ENCODE results near the gene STH.
"Not testable (repeated sequence)": the region's sequence is repeated elsewhere in the genome, so short reads cannot be mapped to it uniquely, and the experiment has no call there.

STH gene

GRCh38 chr17:46007461-46007965, 8.5 kb downstream of the STH start:
- no peak for DNase-seq (ENCODE audit: low spot score)

DNA sequence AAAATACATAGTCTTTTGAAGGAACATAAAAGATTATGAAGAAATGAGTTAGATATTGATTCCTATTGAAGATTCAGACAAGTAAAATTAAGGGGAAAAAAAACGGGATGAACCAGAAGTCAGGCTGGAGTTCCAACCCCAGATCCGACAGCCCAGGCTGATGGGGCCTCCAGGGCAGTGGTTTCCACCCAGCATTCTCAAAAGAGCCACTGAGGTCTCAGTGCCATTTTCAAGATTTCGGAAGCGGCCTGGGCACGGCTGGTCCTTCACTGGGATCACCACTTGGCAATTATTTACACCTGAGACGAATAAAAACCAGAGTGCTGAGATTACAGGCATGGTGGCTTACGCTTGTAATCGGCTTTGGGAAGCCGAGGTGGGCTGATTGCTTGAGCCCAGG, 9.5 kb downstream of the STH start:
- no peak for DNase-seq (ENCODE audit: low spot score)

GRCh38 chr17:46009681-46010596, 10.9 kb downstream of the STH start:
- no peak for DNase-seq (ENCODE audit: low spot score)

DNA sequence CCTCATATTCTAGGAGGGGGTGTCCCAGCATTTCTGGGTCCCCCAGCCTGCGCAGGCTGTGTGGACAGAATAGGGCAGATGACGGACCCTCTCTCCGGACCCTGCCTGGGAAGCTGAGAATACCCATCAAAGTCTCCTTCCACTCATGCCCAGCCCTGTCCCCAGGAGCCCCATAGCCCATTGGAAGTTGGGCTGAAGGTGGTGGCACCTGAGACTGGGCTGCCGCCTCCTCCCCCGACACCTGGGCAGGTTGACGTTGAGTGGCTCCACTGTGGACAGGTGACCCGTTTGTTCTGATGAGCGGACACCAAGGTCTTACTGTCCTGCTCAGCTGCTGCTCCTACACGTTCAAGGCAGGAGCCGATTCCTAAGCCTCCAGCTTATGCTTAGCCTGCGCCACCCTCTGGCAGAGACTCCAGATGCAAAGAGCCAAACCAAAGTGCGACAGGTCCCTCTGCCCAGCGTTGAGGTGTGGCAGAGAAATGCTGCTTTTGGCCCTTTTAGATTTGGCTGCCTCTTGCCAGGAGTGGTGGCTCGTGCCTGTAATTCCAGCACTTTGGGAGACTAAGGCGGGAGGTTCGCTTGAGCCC, 11.6 kb downstream of the STH start:
- DNase-seq (ENCODE audit: low spot score), result no peak

- DNase-seq (ENCODE audit: low spot score), result no peak
Observed at GRCh38 chr17:46011711-46012505, 12.9 kb downstream of the STH start.

DNA sequence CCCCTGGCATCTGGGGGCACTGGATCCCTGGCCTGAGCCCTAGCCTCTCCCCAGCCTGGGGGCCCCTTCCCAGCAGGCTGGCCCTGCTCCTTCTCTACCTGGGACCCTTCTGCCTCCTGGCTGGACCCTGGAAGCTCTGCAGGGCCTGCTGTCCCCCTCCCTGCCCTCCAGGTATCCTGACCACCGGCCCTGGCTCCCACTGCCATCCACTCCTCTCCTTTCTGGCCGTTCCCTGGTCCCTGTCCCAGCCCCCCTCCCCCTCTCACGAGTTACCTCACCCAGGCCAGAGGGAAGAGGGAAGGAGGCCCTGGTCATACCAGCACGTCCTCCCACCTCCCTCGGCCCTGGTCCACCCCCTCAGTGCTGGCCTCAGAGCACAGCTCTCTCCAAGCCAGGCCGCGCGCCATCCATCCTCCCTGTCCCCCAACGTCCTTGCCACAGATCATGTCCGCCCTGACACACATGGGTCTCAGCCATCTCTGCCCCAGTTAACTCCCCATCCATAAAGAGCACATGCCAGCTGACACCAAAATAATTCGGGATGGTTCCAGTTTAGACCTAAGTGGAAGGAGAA, 13.5 kb downstream of the STH start:
- DNase-seq (ENCODE audit: low spot score), result no peak

- DNase-seq (ENCODE audit: low spot score), result no peak
Observed at GRCh38 chr17:46013127-46013501, 14.1 kb downstream of the STH start.

GRCh38 chr17:46013502-46014165, 14.6 kb downstream of the STH start:
- DNase-seq (ENCODE audit: low spot score), result no peak

- DNase-seq (ENCODE audit: low spot score), result not testable (repeated sequence)
Observed at GRCh38 chr17:46019408-46019925, 20.4 kb downstream of the STH start.

DNA sequence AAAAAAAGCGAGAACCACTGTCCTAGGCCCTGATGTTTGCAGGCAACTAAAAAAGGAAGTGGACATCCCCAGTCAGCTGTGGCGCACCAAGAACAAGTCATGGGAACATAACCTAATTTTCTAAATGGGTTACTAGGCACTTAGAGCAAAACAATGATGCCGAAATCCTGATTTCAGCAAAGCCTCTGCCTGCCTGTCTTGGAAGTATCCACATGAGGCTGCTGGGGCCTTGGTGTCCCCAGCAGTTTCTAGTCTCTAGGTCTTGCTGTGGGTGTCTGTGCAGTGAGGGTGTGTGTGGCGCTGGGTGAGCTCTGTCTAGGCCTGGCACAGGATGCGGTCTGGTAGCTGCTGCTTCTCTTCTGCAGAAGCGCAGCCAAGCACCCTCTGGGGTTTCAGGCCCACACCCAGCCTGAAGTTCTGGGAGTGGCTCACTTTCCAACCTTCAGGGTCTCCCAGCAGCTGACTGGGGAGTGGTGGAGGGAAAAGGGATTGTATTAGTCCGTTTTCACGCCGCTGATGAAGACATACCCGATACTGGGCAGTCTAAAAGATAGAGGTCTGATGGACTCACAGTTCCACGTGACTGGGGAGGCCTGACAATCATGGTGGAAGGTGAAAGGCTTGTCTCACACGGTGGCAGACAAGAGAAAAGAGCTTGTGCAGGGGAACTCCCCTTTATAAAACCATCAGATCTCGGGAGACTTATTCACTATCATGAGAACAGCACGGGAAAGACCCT, 21.1 kb downstream of the STH start:
- DNase-seq (ENCODE audit: low spot score), result peak; percentile 42

DNA sequence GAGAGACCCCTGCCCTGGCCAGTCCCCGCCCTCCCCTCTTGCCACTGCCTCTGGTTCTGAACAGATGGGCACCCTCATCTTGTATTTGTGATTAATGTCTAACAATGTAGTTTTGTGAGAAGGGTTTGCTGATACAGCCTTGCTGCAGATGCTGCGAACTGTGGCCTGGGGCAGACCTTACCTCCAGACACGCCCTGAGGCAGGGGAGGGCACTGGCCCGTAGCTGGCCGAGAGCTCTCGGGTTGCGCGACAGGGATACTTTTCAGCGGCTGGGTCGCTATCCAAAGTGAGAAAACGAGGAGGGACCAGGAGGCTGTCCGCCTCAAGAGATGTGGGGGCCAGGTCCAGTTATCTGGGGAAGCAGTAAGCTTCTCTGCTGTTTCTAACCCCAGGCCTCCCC, 21.9 kb downstream of the STH start:
- DNase-seq (ENCODE audit: low spot score), result no peak

DNA sequence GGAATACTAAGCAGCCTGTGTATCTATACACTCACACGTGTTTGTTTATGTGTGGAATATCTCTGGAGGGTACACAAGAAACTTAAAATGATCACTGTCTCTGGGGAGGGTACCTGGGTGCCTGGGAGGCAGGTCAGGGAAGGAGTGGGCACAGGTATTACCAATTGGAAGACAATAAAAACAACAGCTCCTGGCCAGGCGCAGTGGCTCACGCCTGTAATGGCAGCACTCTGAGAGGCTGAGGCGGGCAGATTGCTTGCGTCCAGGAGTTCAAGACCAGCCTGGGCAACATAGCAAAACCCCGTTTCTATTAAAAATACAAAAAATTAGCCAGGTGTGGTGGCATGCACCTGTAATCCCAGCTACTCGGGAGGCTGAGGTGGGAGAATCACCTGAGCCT, 24.3 kb downstream of the STH start:
- DNase-seq (ENCODE audit: low spot score), result not testable (repeated sequence)

GRCh38 chr17:46023783-46024388, 24.8 kb downstream of the STH start:
- no peak for DNase-seq (ENCODE audit: low spot score)

DNA sequence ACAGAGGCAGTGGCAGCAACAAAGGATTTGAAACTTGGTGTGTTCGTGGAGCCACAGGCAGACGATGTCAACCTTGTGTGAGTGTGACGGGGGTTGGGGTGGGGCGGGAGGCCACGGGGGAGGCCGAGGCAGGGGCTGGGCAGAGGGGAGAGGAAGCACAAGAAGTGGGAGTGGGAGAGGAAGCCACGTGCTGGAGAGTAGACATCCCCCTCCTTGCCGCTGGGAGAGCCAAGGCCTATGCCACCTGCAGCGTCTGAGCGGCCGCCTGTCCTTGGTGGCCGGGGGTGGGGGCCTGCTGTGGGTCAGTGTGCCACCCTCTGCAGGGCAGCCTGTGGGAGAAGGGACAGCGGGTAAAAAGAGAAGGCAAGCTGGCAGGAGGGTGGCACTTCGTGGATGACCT, 25.5 kb downstream of the STH start:
- no peak for DNase-seq (ENCODE audit: low spot score)

- no peak for DNase-seq (ENCODE audit: low spot score)
Observed at GRCh38 chr17:46025060-46025459, 26.0 kb downstream of the STH start.

DNA sequence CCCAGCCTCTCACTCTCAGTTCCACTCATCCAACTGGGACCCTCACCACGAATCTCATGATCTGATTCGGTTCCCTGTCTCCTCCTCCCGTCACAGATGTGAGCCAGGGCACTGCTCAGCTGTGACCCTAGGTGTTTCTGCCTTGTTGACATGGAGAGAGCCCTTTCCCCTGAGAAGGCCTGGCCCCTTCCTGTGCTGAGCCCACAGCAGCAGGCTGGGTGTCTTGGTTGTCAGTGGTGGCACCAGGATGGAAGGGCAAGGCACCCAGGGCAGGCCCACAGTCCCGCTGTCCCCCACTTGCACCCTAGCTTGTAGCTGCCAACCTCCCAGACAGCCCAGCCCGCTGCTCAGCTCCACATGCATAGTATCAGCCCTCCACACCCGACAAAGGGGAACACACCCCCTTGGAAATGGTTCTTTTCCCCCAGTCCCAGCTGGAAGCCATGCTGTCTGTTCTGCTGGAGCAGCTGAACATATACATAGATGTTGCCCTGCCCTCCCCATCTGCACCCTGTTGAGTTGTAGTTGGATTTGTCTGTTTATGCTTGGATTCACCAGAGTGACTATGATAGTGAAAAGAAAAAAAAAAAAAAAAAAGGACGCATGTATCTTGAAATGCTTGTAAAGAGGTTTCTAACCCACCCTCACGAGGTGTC, 26.6 kb downstream of the STH start:
- DNase-seq (ENCODE audit: low spot score), result no peak

DNA sequence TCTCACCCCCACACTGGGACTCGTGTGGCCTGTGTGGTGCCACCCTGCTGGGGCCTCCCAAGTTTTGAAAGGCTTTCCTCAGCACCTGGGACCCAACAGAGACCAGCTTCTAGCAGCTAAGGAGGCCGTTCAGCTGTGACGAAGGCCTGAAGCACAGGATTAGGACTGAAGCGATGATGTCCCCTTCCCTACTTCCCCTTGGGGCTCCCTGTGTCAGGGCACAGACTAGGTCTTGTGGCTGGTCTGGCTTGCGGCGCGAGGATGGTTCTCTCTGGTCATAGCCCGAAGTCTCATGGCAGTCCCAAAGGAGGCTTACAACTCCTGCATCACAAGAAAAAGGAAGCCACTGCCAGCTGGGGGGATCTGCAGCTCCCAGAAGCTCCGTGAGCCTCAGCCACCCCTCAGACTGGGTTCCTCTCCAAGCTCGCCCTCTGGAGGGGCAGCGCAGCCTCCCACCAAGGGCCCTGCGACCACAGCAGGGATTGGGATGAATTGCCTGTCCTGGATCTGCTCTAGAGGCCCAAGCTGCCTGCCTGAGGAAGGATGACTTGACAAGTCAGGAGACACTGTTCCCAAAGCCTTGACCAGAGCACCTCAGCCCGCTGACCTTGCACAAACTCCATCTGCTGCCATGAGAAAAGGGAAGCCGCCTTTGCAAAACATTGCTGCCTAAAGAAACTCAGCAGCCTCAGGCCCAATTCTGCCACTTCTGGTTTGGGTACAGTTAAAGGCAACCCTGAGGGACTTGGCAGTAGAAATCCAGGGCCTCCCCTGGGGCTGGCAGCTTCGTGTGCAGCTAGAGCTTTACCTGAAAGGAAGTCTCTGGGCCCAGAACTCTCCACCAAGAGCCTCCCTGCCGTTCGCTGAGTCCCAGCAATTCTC, 27.4 kb downstream of the STH start:
- DNase-seq (ENCODE audit: low spot score), result no peak

GRCh38 chr17:46027048-46027975, 28.3 kb downstream of the STH start:
- DNase-seq (ENCODE audit: low spot score), result no peak

Data from activated CD4-positive, alpha-beta T cell treated with anti-CD3 and anti-CD28 coated beads, Interleukin-2, Interleukin-4, amounts not matched to agents 100 ng/mL and 50 ng/mL, durations not matched to agents 16 hours and 8 hours (primary cell).